BE2C (cell line): ENCODE measurements around the gene AMBRA1.
"Not testable (repeated sequence)": the region's sequence is repeated elsewhere in the genome, so short reads cannot be mapped to it uniquely, and the experiment has no call there.

Experiments
- DNase-seq: peaks from one replicate; pipeline ENCODE4 v3.0.0-alpha.2; 2020
- H3K27me3 ChIP-seq: fragments of 250-450 bp; sonication (Bioruptor Pico); 2 replicates; pipeline ENCODE4 v1.5.1; 2020; ENCODE audit warnings: mild to moderate bottlenecking
- H3K36me3 ChIP-seq: fragments of 250-450 bp; sonication (Bioruptor Pico); 2 replicates; pipeline ENCODE4 v1.5.1; 2020; ENCODE audit warnings: mild to moderate bottlenecking
- H3K4me1 ChIP-seq: fragments of 250-450 bp; sonication (Bioruptor Pico); 2 replicates; pipeline ENCODE4 v1.5.1; 2020
- H3K4me3 ChIP-seq: 2 replicates; pipeline ENCODE4 v1.5.1; 2011; ENCODE audit warnings: low read depth, low read length
- H3K9me3 ChIP-seq: fragments of 250-450 bp; sonication (Bioruptor Pico); 2 replicates; pipeline ENCODE4 v1.5.1; 2020
- TF ChIP-seq, protein P1 (sequence below): IDR thresholded peaks from 2 replicates; pipeline ENCODE4 v1.5.1; 2012; ENCODE audit warnings: mild to moderate bottlenecking, low read depth, low read length

Gene AMBRA1

DNA sequence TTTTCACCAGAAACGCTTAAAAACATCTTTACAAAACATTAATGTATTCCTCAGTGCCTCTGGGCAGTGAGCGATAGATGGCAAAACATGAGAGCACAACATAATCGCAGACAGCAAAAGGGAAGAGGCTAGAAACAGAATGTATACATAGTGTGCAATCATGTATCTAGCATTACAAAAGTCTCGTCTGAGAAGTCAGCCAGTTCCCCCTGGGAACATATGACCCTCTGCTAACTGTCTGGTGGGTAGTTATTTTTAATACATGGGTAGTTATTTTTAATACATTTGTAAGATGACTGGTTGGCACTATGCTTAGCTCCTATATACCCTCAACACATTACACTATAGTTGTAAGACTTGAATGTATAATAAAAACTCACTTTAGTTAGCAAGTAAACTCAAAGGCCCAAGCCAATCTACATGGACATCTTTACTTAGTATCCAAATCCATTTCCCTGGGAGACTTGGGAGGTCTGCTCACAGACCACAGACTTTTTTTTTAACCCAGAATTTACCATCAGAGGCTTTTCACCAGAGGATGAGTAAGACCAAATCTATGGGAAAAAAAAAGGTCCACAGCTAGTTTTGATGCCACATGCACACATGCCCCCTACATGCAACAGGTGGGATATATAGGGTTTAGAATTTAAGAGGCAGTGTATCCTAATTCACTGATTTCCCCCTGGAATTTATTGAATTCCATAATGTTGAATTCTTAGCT is 71.7 kb downstream of the AMBRA1 start:
- DNase-seq: no peak
- TF ChIP-seq, protein P1, sequence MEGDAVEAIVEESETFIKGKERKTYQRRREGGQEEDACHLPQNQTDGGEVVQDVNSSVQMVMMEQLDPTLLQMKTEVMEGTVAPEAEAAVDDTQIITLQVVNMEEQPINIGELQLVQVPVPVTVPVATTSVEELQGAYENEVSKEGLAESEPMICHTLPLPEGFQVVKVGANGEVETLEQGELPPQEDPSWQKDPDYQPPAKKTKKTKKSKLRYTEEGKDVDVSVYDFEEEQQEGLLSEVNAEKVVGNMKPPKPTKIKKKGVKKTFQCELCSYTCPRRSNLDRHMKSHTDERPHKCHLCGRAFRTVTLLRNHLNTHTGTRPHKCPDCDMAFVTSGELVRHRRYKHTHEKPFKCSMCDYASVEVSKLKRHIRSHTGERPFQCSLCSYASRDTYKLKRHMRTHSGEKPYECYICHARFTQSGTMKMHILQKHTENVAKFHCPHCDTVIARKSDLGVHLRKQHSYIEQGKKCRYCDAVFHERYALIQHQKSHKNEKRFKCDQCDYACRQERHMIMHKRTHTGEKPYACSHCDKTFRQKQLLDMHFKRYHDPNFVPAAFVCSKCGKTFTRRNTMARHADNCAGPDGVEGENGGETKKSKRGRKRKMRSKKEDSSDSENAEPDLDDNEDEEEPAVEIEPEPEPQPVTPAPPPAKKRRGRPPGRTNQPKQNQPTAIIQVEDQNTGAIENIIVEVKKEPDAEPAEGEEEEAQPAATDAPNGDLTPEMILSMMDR: no peak
- no peak overlapping the region for H3K4me3 ChIP-seq

DNA sequence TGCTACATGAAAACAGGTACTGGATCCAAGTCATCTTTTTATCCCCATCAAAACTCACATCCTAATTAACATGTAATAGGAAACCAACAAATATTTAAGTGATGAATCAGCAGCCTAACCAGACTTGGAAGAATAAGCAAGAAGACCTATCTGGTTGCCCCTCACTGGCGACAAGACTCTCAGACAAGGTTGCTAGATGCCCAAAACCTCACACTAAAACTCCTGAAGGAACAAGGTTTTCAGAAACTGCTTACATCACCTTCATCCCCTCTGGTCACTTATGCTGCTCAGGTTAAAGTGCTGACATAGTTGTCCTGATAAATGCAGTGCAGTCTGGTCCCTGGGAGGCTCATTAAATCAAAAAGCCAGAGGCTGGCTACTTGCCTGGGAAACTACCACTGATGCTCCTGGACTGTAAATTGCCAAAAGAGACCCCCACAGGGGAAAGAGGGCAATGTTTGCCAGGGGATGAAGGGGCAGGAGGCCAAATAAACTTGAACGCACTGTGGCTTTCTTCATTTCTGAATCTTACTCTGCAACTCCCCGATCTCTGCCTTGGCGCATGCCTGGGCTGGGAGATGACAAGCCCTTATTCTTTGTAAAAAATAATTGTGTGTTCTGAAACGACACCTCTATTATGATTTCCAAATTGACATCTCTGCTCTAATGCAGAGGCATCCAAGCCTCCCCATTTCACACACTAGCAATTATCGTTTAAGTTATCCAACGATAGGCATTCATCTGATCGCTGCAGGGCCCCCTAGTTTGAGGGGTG is 72.7 kb downstream of the AMBRA1 start:
- Histone ChIP-seq H3K9me3 (no peaks in the 10 kb centered on the region), H3K4me1 (no peaks in the 10 kb centered on the region), H3K4me3 (no peak overlapping the region), H3K36me3 (no peaks in the 10 kb centered on the region), H3K27me3 (no peaks in the 10 kb centered on the region)
- DNase-seq: no peak
- TF ChIP-seq, protein P1: no peak

More for the DNA sequence above, 71.7 kb downstream of the AMBRA1 start:
- Histone ChIP-seq H3K36me3 (no peaks in the 10 kb centered on the region), H3K4me1 (no peaks in the 10 kb centered on the region), H3K9me3 (no peaks in the 10 kb centered on the region), H3K27me3 (no peaks in the 10 kb centered on the region)

DNA sequence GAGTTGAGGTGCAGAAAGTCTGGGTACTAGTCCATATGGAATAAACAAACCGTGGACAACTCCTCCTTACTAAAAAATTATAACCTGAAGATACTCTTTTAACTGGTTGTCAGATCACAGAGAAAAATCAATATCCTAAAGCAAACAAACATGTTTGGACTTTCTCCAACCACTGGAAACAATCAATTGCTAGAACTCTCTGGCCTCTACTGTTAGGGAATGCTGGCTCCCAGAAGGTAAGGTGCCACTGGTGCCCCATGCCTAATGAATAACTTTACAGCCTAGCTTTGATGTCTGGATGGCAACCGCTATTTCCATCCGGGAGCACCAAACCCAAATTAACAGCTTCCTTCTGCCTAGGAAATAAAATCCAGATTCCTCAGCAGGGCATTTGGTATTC is 74.5 kb downstream of the AMBRA1 start:
- no peak overlapping the region for H3K4me3 ChIP-seq
- no peaks in the 10 kb centered on the region for H3K27me3 ChIP-seq
- H3K4me1 ChIP-seq: peaks cover 3% of the 10 kb centered on the region
- H3K9me3 ChIP-seq: no peaks in the 10 kb centered on the region
- DNase-seq: no peak
- no peaks in the 10 kb centered on the region for H3K36me3 ChIP-seq
- TF ChIP-seq, protein P1: no peak

DNA sequence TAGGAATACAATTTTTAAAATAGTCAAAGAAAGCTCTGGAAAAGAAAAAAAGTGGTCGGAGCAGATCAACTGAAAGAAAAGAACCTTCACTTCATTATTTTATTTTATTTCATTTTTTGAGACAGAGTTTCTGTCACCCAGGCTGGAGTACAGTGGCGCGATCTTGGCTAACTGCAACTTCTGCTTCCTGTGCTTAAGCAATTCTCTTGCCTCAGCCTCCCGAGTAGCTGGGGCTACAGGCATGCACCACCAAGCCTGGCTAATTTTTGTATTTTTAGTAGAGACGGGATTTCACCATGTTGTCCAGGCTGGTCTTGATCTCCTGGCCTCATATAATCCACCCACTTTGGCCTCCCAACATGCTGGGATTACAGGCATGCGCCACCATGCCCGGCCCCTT is 74.9 kb downstream of the AMBRA1 start:
- not testable (repeated sequence) for DNase-seq, H3K27me3 ChIP-seq, H3K4me1 ChIP-seq, H3K36me3 ChIP-seq, H3K4me3 ChIP-seq, H3K9me3 ChIP-seq

DNA sequence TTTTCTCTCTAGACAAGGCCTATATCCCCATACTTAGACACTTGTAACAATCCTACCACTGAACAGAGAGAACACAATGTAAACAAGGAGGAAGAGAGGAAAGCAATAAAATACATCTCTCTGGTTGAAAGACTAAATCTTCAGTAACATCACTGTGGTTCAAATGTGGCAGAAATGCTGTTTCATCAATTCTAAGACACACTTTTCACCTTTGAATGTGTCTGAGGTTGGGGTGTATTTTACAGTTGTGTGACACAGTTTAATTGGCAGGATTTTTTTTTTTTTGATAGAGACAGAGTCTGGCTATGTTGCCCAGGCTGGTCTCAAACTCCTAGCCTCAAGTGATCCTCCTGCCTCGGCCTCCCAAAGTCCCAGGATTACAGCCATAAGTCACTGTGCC is 79.5 kb downstream of the AMBRA1 start:
- DNase-seq: no peak
- peaks cover 14% of the 10 kb centered on the region for H3K4me1 ChIP-seq
- H3K36me3 ChIP-seq: no peaks in the 10 kb centered on the region
- H3K27me3 ChIP-seq: no peaks in the 10 kb centered on the region
- TF ChIP-seq, protein P1: no peak
- no peak overlapping the region for H3K4me3 ChIP-seq
- no peaks in the 10 kb centered on the region for H3K9me3 ChIP-seq

DNA sequence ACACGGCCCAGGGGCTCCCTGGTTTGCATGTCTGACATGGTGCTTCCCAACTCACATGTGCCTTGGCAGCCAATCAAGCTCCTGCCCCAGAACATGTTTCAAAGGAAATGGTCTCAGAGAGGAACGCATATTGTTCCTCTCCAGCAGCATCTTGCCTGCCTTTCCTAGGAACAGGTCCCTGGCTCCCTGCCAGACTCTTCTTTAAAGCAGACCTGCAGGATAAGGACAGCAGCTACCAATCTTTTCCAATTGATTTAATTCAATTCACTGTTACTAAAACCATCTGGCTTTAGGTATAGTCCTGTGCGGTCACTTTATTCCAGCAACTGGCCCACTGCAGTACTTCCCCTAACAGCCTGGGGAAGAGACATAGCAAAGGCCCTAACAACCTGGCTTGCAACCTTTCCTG is 79.9 kb downstream of the AMBRA1 start:
- no peaks in the 10 kb centered on the region for H3K9me3 ChIP-seq
- TF ChIP-seq, protein P1: peak; percentile 19
- H3K36me3 ChIP-seq: no peaks in the 10 kb centered on the region
- peak; percentile 92 for DNase-seq
- H3K4me3 ChIP-seq: no peak overlapping the region
- no peaks in the 10 kb centered on the region for H3K27me3 ChIP-seq
- H3K4me1 ChIP-seq: peaks cover 14% of the 10 kb centered on the region
